Fibroblast of mammary gland (primary cell): Measurements from ENCODE around the gene HLA-A.

ENCODE experiments used
- DNase-seq: peaks from one replicate; pipeline ENCODE4 v3.0.0-alpha.2; 2010; ENCODE audit warnings: low read depth
- H3K4me3 ChIP-seq: 2 replicates; pipeline ENCODE4 v1.5.1; 2011; ENCODE audit warnings: low read depth, mild to moderate bottlenecking, low read length, moderate library complexity; ENCODE audit not compliant: control insufficient read depth
- TF ChIP-seq, protein P1 (sequence below): conservative IDR thresholded peaks from 2 replicates; pipeline ENCODE4 v1.5.1; 2011; ENCODE audit warnings: low read depth, low read length, inconsistent platforms; ENCODE audit not compliant: control insufficient read depth, insufficient read depth

Gene HLA-A

GRCh38 chr6:29947077-29947980 is 5.0 kb downstream of the HLA-A start:
- DNase-seq = no peak
- no peak overlapping the region for H3K4me3 ChIP-seq

DNA sequence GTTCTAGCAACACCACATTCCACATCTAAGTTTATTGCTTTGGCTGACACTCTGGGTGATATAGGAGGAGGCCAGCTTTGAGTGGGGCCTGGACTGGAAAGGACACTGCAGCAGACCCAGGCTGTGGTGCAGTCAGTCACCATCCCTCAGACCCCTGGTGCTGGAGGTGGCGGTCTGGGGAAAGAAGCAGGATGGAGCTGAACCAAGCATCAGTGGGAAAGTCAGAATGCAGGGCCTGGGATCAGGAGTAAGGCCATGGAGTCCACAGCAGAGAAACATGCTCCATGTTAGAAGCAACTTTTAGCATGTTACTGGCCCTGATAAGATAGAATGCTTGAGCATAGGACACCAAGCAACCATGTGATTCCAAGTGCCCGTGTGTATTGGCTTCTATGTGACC is 5.9 kb downstream of the HLA-A start:
- DNase-seq = no peak
- TF ChIP-seq, protein P1, sequence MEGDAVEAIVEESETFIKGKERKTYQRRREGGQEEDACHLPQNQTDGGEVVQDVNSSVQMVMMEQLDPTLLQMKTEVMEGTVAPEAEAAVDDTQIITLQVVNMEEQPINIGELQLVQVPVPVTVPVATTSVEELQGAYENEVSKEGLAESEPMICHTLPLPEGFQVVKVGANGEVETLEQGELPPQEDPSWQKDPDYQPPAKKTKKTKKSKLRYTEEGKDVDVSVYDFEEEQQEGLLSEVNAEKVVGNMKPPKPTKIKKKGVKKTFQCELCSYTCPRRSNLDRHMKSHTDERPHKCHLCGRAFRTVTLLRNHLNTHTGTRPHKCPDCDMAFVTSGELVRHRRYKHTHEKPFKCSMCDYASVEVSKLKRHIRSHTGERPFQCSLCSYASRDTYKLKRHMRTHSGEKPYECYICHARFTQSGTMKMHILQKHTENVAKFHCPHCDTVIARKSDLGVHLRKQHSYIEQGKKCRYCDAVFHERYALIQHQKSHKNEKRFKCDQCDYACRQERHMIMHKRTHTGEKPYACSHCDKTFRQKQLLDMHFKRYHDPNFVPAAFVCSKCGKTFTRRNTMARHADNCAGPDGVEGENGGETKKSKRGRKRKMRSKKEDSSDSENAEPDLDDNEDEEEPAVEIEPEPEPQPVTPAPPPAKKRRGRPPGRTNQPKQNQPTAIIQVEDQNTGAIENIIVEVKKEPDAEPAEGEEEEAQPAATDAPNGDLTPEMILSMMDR = no peak
- H3K4me3 ChIP-seq = no peak overlapping the region

More at GRCh38 chr6:29947077-29947980, 5.0 kb downstream of the HLA-A start:
- TF ChIP-seq, protein P1 = no peak

DNA sequence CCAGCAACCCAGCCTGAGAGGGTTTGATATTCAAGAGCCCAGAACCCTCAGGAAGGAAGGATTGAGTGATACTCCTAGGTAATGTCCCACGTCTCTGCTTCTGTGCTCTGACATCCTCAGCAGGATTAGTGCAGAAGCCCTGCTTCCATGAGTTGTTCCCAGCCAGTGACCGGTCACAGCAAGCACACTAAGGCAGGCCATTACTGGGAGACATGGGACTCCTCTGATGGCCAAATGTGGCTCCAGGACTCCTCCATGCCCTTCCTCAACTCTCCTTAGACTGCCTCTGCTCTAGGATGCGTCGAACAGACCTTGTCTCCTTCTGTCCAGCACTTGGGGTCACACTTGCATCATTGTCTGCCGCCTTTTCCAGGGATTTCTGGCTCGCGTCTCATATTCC is 7.6 kb downstream of the HLA-A start:
- DNase-seq = no peak
- no peak overlapping the region for H3K4me3 ChIP-seq

DNA sequence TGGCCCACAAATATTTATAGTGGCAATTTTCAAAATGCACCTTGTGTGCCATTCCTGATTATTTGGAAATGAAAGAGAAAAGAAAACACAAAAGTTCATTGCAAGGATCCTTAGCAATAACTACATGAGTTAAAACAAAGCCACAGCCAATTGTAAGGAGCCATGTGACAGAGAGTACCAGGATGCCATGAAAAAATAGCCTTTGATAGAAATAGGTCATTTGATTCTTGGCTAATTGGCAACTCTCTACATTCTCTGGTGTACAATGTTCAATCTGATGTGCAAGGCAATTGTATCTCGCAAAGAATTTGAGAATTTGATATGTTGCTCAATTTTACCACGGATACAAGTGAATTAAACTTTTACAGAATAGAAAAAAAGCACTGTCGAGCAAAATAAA is 9.6 kb downstream of the HLA-A start:
- TF ChIP-seq, protein P1 = no peak
- H3K4me3 ChIP-seq = no peak overlapping the region
- DNase-seq = no peak

More for the DNA sequence above, 7.6 kb downstream of the HLA-A start:
- TF ChIP-seq, protein P1 = no peak

GRCh38 chr6:29953001-29953441 is 10.7 kb downstream of the HLA-A start:
- H3K4me3 ChIP-seq = no peak overlapping the region
- TF ChIP-seq, protein P1 = no peak
- peak; percentile 72 for DNase-seq

DNA sequence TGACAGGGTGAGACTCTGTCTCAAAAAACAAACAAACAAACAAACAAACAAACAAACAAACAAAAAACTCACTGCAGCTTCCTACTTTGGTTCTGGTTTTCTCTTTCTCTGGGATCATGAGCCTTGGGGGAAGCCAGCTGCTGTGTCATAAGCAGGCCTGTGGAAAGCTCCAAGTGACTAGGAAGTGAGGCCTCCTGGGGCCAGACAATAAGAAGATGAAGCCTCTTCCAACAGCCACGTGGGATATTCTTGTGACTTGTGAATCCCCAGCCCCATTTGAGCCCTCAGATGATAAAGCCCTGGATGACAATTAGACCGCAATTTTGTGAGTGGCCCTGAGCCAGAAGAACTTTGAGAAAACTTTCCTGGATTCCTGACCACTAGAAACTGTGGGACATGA is 11.4 kb downstream of the HLA-A start:
- DNase-seq = no peak
- TF ChIP-seq, protein P1 = no peak

DNA sequence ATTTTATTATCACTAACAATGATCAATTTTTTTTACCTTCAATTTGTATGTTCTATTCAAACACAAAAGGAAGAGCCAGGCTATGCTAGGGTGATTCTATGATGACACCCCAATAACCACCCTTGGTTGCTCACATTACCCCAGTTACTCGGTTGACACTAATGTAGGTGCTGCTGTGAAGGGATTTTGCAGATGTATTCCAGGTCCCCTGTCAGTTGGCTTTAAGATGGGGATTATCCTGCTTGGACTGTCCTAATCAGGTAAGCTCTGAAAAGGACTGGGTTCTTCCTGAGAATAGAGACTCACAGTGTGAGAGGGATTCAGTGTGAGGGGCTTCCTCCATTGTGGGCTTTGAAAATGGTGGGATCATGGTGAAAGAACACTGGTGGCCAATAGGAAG is 11.9 kb downstream of the HLA-A start:
- no peak for DNase-seq
- no peak overlapping the region for H3K4me3 ChIP-seq
- TF ChIP-seq, protein P1 = no peak

More for the DNA sequence above, 11.4 kb downstream of the HLA-A start:
- H3K4me3 ChIP-seq = no peak overlapping the region
